H1 (cell line): ENCODE results near the gene CACNA2D3. TPM values are rescaled to one million over a fixed set of nuclear protein-coding genes. Genes with fewer than 3 reads are reported as not detected.

Source experiments
- CTCF ChIA-PET: fragments of 300-600 bp; sonication (Branson Sonifier 250); formaldehyde crosslinking; loops from one replicate; lab custom pipeline; 2021; ENCODE audit not compliant: partially characterized antibody; lab: Charles Lee
- POLR2A ChIA-PET: fragments of 300-600 bp; sonication (Branson Sonifier 250); formaldehyde crosslinking; loops from one replicate; lab custom pipeline; 2021; ENCODE audit warnings: inconsistent platforms; ENCODE audit not compliant: partially characterized antibody; lab: Charles Lee
- DNase-seq, 2 experiments: peaks; one replicate each; pipeline versions ENCODE4 v3.0.0 to v3.0.0-alpha.2; 2010 to 2022; ENCODE audit warnings: low spot score in 2 of 2, low read depth in 1 of 2, mixed read lengths in 1 of 2
- FAIRE-seq: peaks from 2 replicates; lab custom pipeline; 2011; peaks lifted over from hg19 to GRCh38; lab: Jason Lieb, UNC
- H2AFZ ChIP-seq: 2 replicates; pipeline ENCODE4 v1.8.1; 2012; ENCODE audit warnings: low read length, inconsistent platforms
- H2AK5ac ChIP-seq: 2 replicates; pipeline ENCODE4 v1.6.1; 2013; ENCODE audit warnings: low read depth, low read length
- H2BK120ac ChIP-seq: replicated peaks from 2 replicates; pipeline ENCODE3; 2013; ENCODE audit warnings: low read depth, low read length, inconsistent platforms
- H2BK12ac ChIP-seq: 2 replicates; pipeline ENCODE4 v1.6.1; 2013; ENCODE audit warnings: low read depth, low read length
- H2BK15ac ChIP-seq: 2 replicates; pipeline ENCODE4 v1.6.1; 2013; ENCODE audit warnings: low read length
- H2BK20ac ChIP-seq: 2 replicates; pipeline ENCODE4 v1.6.1; 2013; ENCODE audit warnings: low read length
- H2BK5ac ChIP-seq: 2 replicates; pipeline ENCODE4 v1.6.1; 2013; ENCODE audit warnings: low read depth, low read length
- H3K14ac ChIP-seq: 2 replicates; pipeline ENCODE4 v1.6.1; 2013; ENCODE audit warnings: inconsistent platforms; ENCODE audit not compliant: insufficient read length
- H3K18ac ChIP-seq: 2 replicates; pipeline ENCODE4 v1.6.1; 2013; ENCODE audit warnings: low read length; ENCODE audit errors: extremely low read depth
- H3K23ac ChIP-seq: 2 replicates; pipeline ENCODE4 v1.6.1; 2013; ENCODE audit warnings: inconsistent platforms; ENCODE audit not compliant: insufficient read length
- H3K23me2 ChIP-seq: 2 replicates; pipeline ENCODE4 v1.6.1; 2013; ENCODE audit warnings: low read depth, low read length
- H3K27ac ChIP-seq: 2 replicates; pipeline ENCODE4 v1.6.1; 2011; ENCODE audit warnings: low read depth, low read length, inconsistent platforms
- H3K27me3 ChIP-seq, 4 experiments: replicated peaks in 1 of 4; 1 replicate in 1 of 4; 2 replicates in 3 of 4; pipeline versions ENCODE4 v1.6.1 to v1.8.1; 2011 to 2013; ENCODE audit warnings: low read length in 3 of 4, mild to moderate bottlenecking in 3 of 4, inconsistent platforms in 2 of 4, mixed read lengths in 2 of 4, moderate library complexity in 1 of 4; ENCODE audit not compliant: control insufficient read depth in 3 of 4, insufficient read depth in 3 of 4; ENCODE audit errors: extremely low read depth in 1 of 4
- H3K36me3 ChIP-seq, 4 experiments: 2 replicates each; pipeline versions ENCODE4 v1.6.1 to v1.8.1; 2011 to 2013; ENCODE audit warnings: mild to moderate bottlenecking in 4 of 4, low read length in 3 of 4, moderate library complexity in 2 of 4, control low read depth in 1 of 4, inconsistent platforms in 1 of 4; ENCODE audit not compliant: insufficient read depth in 4 of 4, control insufficient read depth in 2 of 4
- H3K4ac ChIP-seq: replicated peaks from 2 replicates; pipeline ENCODE3; 2013; ENCODE audit warnings: low read length, low read depth, mixed read lengths, inconsistent platforms; ENCODE audit not compliant: insufficient read length
- H3K4me1 ChIP-seq, 4 experiments: replicated peaks in 1 of 4; 1 replicate in 1 of 4; 2 replicates in 3 of 4; pipeline versions ENCODE4 v1.6.1 to v1.8.1; 2011 to 2013; ENCODE audit warnings: low read length in 3 of 4, inconsistent platforms in 2 of 4, mixed read lengths in 1 of 4; ENCODE audit not compliant: insufficient read depth in 4 of 4, control insufficient read depth in 3 of 4
- H3K4me2 ChIP-seq, 2 experiments: 2 replicates each; pipeline versions ENCODE4 v1.6.1 to v1.8.1; 2011 to 2013; ENCODE audit warnings: low read depth in 2 of 2, low read length in 2 of 2, control low read depth in 1 of 2, inconsistent platforms in 1 of 2, mild to moderate bottlenecking in 1 of 2; ENCODE audit not compliant: insufficient read depth in 1 of 2
- H3K4me3 ChIP-seq, 4 experiments: fragments of 200-600, 300-600 bp in 1 of 4; sonication (generic), shearing (Covaris generic), sonication (Bioruptor Twin) in 1 of 4; 2 replicates each; pipeline versions ENCODE4 v1.5.1 to v1.8.1; 2011 to 2016; ENCODE audit warnings: low read length in 4 of 4, low read depth in 3 of 4, control low read depth in 2 of 4, inconsistent platforms in 2 of 4, mild to moderate bottlenecking in 2 of 4, mixed read lengths in 1 of 4, moderate library complexity in 1 of 4; ENCODE audit not compliant: insufficient read depth in 2 of 4; ENCODE audit errors: extremely low read depth in 1 of 4
- H3K56ac ChIP-seq: replicated peaks from 2 replicates; pipeline ENCODE3; 2013; ENCODE audit warnings: low read depth, mild to moderate bottlenecking, mixed read lengths, low read length, inconsistent platforms; ENCODE audit not compliant: insufficient read length
- H3K79me1 ChIP-seq: 2 replicates; pipeline ENCODE4 v1.6.1; 2013; ENCODE audit warnings: low read depth, low read length, control low read depth
- H3K79me2 ChIP-seq, 2 experiments: 2 replicates each; pipeline versions ENCODE4 v1.6.1 to v1.8.1; 2012 to 2013; ENCODE audit warnings: low read length in 2 of 2, mild to moderate bottlenecking in 2 of 2, inconsistent platforms in 1 of 2; ENCODE audit not compliant: insufficient read depth in 2 of 2, control insufficient read depth in 1 of 2
- H3K9ac ChIP-seq, 4 experiments: replicated peaks in 1 of 4; 1 replicate in 1 of 4; 2 replicates in 3 of 4; pipeline versions ENCODE4 v1.6.1 to v1.8.1; 2011 to 2013; ENCODE audit warnings: low read depth in 3 of 4, low read length in 3 of 4, control low read depth in 2 of 4, mild to moderate bottlenecking in 2 of 4, moderate library complexity in 2 of 4, inconsistent platforms in 1 of 4; ENCODE audit errors: extremely low read depth in 1 of 4
- H3K9me3 ChIP-seq, 2 experiments: 2 replicates each; pipeline versions ENCODE4 v1.6.1 to v1.8.1; 2012 to 2013; ENCODE audit warnings: mild to moderate bottlenecking in 2 of 2, moderate library complexity in 2 of 2, control low read depth in 1 of 2, inconsistent platforms in 1 of 2, low read depth in 1 of 2, low read length in 1 of 2, mixed read lengths in 1 of 2; ENCODE audit not compliant: insufficient read depth in 2 of 2
- H4K20me1 ChIP-seq, 2 experiments: replicated peaks in 1 of 2; 2 replicates each; pipeline versions ENCODE3 to v1.8.1; 2011 to 2013; ENCODE audit warnings: inconsistent platforms in 2 of 2, low read length in 2 of 2, mild to moderate bottlenecking in 1 of 2; ENCODE audit not compliant: insufficient read depth in 2 of 2, control insufficient read depth in 1 of 2
- H4K5ac ChIP-seq: 2 replicates; pipeline ENCODE4 v1.6.1; 2013; ENCODE audit warnings: low read length, low read depth, mixed read lengths, inconsistent platforms; ENCODE audit not compliant: insufficient read length
- H4K8ac ChIP-seq: 2 replicates; pipeline ENCODE4 v1.8.0; 2013; ENCODE audit warnings: mild to moderate bottlenecking, moderate library complexity, low read length, inconsistent platforms; ENCODE audit not compliant: insufficient read depth; ENCODE audit errors: extremely low read depth
- H4K91ac ChIP-seq: replicated peaks from 2 replicates; pipeline ENCODE3; 2013; ENCODE audit warnings: low read length, mixed read lengths, inconsistent platforms; ENCODE audit not compliant: insufficient read length
- NANOG ChIP-seq: IDR thresholded peaks from 2 replicates; pipeline ENCODE4 v1.6.1; 2011; ENCODE audit warnings: low read length, low read depth, mild to moderate bottlenecking, inconsistent platforms; ENCODE audit not compliant: insufficient read depth, poor library complexity, severe bottlenecking
- SIN3A ChIP-seq, 2 experiments: IDR thresholded peaks in 1 of 2; conservative IDR thresholded peaks in 1 of 2; 2 replicates each; pipeline ENCODE4 v1.6.1; 2011 to 2012; ENCODE audit warnings: low read length in 2 of 2, improper control_type of control experiment in 1 of 2, low read depth in 1 of 2, mild to moderate bottlenecking in 1 of 2
- WGBS, 2 experiments: shearing (Covaris generic) in 1 of 2; methylation state at CpG; one replicate each; pipeline versions ENCODE4 v1.1.6 to v1.1.7; 2013 to 2015; ENCODE audit warnings: low lambda C conversion rate in 2 of 2, mixed read lengths in 2 of 2, inconsistent platforms in 1 of 2, low coverage in 1 of 2, missing lambda C conversion rate in 1 of 2; ENCODE audit not compliant: insufficient replicate concordance in 2 of 2, insufficient coverage in 1 of 2, insufficient read length in 1 of 2; ENCODE audit errors: extremely low coverage in 1 of 2, missing lambda C conversion rate in 1 of 2; 5-methylcytosine and 5-hydroxymethylcytosine counted together
- polyA plus RNA-seq, 7 experiments: library from polyadenylated mRNA; depleted of rRNA in 3 of 7; stranded (reverse) in 5 of 7; unstranded in 2 of 7; fragments of >200 nt in 5 of 7; fragments of 200-250 nt in 2 of 7; gene quantifications; 1 replicate in 5 of 7; 2 replicates in 1 of 7; 4 replicates in 1 of 7; pipeline versions ENCODE4 v1.2.1 to v1.2.3, GENCODE V29; 2011 to 2013; ENCODE audit warnings: missing spikeins in 2 of 7, mixed read lengths in 2 of 7
- total RNA-seq: library from RNA; stranded (reverse); fragmentation: NEBNext Ultra II Directional; extraction: Animal tissue kit (Norgen Biotek cat#: 25700); gene quantifications from 2 replicates; pipeline ENCODE4 v1.2.1, GENCODE V29; 2021
- TF ChIP-seq, protein P1 (sequence below): IDR thresholded peaks from 2 replicates; pipeline ENCODE4 v1.6.1; 2011; ENCODE audit warnings: low read depth, mild to moderate bottlenecking, low read length; ENCODE audit not compliant: insufficient read depth

The CACNA2D3 gene
- total and polyA plus RNA-seq, 2 of the 8 experiments (the other 6 are each of a cell fraction or from before 2014, with no cell fraction given), result 1.5 to 1.8 TPM

DNA sequence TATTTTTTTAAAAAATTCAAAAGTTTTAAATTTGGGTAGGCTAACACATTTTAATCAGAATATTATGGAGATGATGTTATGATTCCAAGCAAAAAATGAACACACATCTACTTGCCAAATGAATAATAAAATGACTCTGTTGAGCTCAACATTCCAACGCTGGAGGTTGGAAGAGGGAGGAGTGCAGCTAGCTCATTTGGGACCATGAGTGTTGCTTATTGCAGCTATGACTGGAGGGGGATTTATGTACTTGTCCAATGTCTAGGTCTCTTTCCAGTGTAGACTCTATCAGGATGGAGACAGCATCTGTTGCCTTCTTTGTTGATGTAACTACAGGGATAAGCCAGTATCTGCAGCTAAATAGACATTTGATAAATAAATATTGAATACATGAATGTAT lies 310.6 kb downstream of the CACNA2D3 start:
- CTCF ChIA-PET, result interaction anchor here (0.6 to 3.4 kb wide), 25 partner anchors 9 to 514 kb away, joined by 3 to 36 read pairs (median 4); no protein-coding TSS in a partner anchor

More for the DNA sequence above, 310.6 kb downstream of the CACNA2D3 start:
- 97% methylated on average over 1 of the region's 1 CpG; no CpG with 5 or more reads in 1 of the 2 experiments for WGBS, 2 experiments
- Histone ChIP-seq H3K9me3 (no peaks in the 10 kb centered on the region), H3K79me1 (no peaks in the 10 kb centered on the region), H3K79me2 (no peaks in the 10 kb centered on the region), H3K23ac (no peak overlapping the region), H2BK12ac (no peak overlapping the region), H3K23me2 (no peaks in the 10 kb centered on the region), H3K4me3 (no peak overlapping the region), H3K4me1 (peaks cover 0 to 2% (median under 1%) of the 10 kb centered on the region in 4 experiments; a peak in 1 of 7 replicates), H2BK120ac (no peak overlapping the region), H3K27me3 (no peaks in the 10 kb centered on the region), H3K9ac (no peak overlapping the region), H3K18ac (no peak overlapping the region), H3K36me3 (no peaks in the 10 kb centered on the region), H2AFZ (no peak overlapping the region), H4K5ac (no peak overlapping the region), H2BK20ac (no peak overlapping the region), H4K91ac (no peak overlapping the region), H3K4ac (no peak overlapping the region), H3K4me2 (no peak overlapping the region), H3K14ac (no peak overlapping the region), H3K27ac (no peak overlapping the region), H2AK5ac (no peak overlapping the region), H4K8ac (no peak overlapping the region), H2BK15ac (no peak overlapping the region), H2BK5ac (no peak overlapping the region), H4K20me1 (no peaks in the 10 kb centered on the region), H3K56ac (no peak overlapping the region)
- FAIRE-seq (no peak), DNase-seq (no peak)
- POLR2A ChIA-PET, result interaction anchor here (1.5 kb wide), 1 partner anchor 208 kb away, joined by 4 read pairs; no protein-coding TSS in a partner anchor
- TF ChIP-seq NANOG (no peak), SIN3A (conservative IDR thresholded peaks at IDR 0.05 in 1 of 2, IDR thresholded peaks at IDR 0.05 in 1 of 2; ENCODE audit: low read depth in 1 of 2, low read length in 2 of 2) (no peak)
- TF ChIP-seq, protein P1, sequence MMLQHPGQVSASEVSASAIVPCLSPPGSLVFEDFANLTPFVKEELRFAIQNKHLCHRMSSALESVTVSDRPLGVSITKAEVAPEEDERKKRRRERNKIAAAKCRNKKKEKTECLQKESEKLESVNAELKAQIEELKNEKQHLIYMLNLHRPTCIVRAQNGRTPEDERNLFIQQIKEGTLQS, result no peak
